Fibroblast of mammary gland (primary cell): ENCODE data around the gene NDUFB2.
A peak's percentile ranks its signal among the peaks of the same experiment; 100 is the strongest.
"Not testable (repeated sequence)": the region's sequence is repeated elsewhere in the genome, so short reads cannot be mapped to it uniquely, and the experiment has no call there.

Source experiments
- DNase-seq: peaks from one replicate; pipeline ENCODE4 v3.0.0-alpha.2; 2010; ENCODE audit warnings: low read depth
- H3K4me3 ChIP-seq: 2 replicates; pipeline ENCODE4 v1.5.1; 2011; ENCODE audit warnings: low read depth, mild to moderate bottlenecking, low read length, moderate library complexity; ENCODE audit not compliant: control insufficient read depth
- TF ChIP-seq, protein P1 (sequence below): conservative IDR thresholded peaks from 2 replicates; pipeline ENCODE4 v1.5.1; 2011; ENCODE audit warnings: low read depth, low read length, inconsistent platforms; ENCODE audit not compliant: control insufficient read depth, insufficient read depth

Gene NDUFB2

DNA sequence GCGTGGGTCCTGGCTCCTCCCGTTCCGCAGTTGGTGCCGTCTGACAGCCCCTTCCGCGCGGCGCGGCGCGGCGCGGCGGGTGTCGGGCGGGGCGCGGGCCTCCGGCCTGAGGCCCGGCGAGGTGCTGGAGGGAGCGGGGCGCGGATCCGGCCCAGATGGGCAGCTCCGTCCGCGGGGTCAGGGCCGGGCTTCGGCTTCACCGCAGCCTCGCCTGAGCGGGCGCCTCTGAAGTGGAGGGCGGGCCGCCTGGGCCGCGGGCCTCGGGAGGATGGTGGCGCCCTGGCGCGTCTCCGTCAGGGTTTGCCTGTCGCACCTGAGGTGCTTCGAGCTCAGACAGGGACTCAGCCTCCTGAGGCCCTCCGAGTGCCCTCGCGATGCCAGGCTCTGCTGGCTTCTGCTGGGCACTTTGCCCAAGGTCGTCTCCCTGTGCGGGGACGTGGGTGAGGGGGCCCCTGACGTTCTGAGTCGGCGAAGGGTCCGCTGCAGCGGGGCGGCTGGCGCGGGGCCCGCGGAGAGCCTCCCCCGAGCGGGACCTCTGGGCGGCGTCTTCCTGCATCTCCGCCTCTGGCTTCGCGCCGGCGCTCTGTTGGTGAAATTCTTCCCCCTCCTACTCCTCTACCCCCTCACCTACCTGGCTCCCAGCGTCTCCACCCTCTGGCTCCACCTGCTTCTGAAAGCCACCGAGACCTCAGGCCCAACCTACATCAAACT lies 23.3 kb upstream of the NDUFB2 start:
- H3K4me3 ChIP-seq = peak overlapping the region; percentile 61
- TF ChIP-seq, protein P1, sequence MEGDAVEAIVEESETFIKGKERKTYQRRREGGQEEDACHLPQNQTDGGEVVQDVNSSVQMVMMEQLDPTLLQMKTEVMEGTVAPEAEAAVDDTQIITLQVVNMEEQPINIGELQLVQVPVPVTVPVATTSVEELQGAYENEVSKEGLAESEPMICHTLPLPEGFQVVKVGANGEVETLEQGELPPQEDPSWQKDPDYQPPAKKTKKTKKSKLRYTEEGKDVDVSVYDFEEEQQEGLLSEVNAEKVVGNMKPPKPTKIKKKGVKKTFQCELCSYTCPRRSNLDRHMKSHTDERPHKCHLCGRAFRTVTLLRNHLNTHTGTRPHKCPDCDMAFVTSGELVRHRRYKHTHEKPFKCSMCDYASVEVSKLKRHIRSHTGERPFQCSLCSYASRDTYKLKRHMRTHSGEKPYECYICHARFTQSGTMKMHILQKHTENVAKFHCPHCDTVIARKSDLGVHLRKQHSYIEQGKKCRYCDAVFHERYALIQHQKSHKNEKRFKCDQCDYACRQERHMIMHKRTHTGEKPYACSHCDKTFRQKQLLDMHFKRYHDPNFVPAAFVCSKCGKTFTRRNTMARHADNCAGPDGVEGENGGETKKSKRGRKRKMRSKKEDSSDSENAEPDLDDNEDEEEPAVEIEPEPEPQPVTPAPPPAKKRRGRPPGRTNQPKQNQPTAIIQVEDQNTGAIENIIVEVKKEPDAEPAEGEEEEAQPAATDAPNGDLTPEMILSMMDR = no peak
- no peak for DNase-seq

DNA sequence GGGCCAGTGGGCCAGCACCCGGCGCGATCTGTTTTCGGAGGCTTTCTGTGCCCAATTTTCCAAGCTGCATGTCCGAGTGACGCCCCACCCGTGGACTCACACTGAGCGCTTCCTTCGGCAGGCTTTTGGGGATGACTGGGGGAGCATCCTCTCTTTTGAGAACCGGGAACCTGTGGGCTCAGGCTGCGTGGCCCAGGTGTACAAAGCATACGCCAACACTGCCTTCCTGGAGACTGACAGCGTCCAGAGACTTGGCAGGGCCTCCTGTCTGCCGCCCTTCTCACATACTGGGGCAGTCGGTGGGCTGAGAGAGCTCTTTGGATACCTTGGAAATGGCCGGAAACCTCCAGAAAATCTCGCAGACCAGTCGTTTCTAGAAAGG lies 22.7 kb upstream of the NDUFB2 start:
- H3K4me3 ChIP-seq = peak overlapping the region; percentile 61
- no peak for DNase-seq
- TF ChIP-seq, protein P1 = no peak

DNA sequence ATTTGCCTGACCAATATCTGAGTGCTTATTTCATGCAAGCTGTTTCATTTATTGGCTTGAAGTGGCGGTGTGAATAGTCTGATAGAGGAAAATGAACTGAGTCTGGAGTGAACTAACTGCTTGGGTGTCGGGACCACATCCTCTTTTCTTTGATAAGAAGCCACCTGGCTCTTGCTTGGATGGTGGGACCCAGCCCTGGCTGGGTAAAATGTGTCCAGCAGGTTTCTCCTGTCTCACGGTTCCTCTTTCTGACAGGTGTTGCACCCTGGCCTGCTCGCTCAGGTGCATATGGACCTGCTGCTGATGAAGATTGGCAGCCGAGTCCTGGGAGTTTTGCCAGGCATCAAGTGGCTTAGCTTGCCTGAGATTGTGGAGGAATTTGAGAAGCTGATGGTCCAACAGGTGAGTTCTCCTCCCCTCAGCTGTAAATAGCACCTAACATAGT lies 22.1 kb upstream of the NDUFB2 start:
- TF ChIP-seq, protein P1 = no peak
- H3K4me3 ChIP-seq = no peak overlapping the region
- no peak for DNase-seq

GRCh38 chr7:140674899-140675701 lies 21.4 kb upstream of the NDUFB2 start:
- H3K4me3 ChIP-seq = no peak overlapping the region
- TF ChIP-seq, protein P1 = peak; percentile 63
- DNase-seq = peak; percentile 82

DNA sequence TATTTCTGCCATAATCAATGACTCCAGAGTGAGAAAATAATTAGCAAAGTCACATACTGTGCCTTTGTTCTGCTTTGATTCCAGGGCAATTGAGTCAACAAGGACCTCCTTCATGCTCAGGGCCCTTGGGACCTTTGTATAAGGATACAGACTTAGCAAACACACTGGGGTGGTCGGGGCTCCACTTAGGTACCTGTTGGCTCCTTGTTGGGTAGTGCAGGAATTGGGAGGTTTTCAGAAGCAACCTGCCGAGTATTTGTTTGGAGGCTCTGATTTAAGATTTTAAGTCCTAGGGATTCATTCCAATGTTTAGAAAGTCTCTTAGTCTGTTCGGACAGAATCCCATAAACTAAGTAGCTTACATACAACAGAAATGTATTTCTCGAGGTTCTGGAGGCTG lies 20.8 kb upstream of the NDUFB2 start:
- DNase-seq = no peak
- no peak overlapping the region for H3K4me3 ChIP-seq
- TF ChIP-seq, protein P1 = no peak

- H3K4me3 ChIP-seq = no peak overlapping the region
- DNase-seq = no peak
- TF ChIP-seq, protein P1 = no peak
Measured at GRCh38 chr7:140676306-140676705, 20.2 kb upstream of the NDUFB2 start.

GRCh38 chr7:140676956-140677355 lies 19.6 kb upstream of the NDUFB2 start:
- DNase-seq, H3K4me3 ChIP-seq: not testable (repeated sequence)
